Suprapubic skin (tissue), 4 donors: ENCODE results near the gene PROX1. TPM values are rescaled to one million over a fixed set of nuclear protein-coding genes. Genes with fewer than 3 reads are reported as not detected.

Source experiments
- DNase-seq, 2 donors: peaks; one replicate each; pipeline ENCODE4 v3.0.0-alpha.2; 2019; ENCODE audit warnings: low spot score in 2 of 2
- H3K27ac ChIP-seq: fragments of 200-600 bp; sonication (generic); one replicate; pipeline ENCODE4 v1.5.1; 2019
- H3K27me3 ChIP-seq: fragments of 200-600 bp; sonication (generic); one replicate; pipeline ENCODE4 v1.5.1; 2019
- H3K36me3 ChIP-seq: fragments of 200-600 bp; sonication (generic); one replicate; pipeline ENCODE4 v1.5.1; 2019
- H3K4me1 ChIP-seq: fragments of 200-600 bp; sonication (generic); one replicate; pipeline ENCODE4 v1.5.1; 2019
- H3K4me3 ChIP-seq: fragments of 200-600 bp; sonication (generic); one replicate; pipeline ENCODE4 v1.5.1; 2019; ENCODE audit warnings: mild to moderate bottlenecking
- H3K9me3 ChIP-seq: fragments of 200-600 bp; sonication (generic); one replicate; pipeline ENCODE4 v1.5.1; 2019
- CTCF ChIP-seq, 2 donors: fragments of 200-600 bp in 1 of 2; fragments of 450-650 bp in 1 of 2; sonication (generic) in 1 of 2; IDR thresholded peaks; one replicate each; pipeline ENCODE4 v1.5.1; 2016 to 2019; ENCODE audit warnings: antibody characterized with exemption in 2 of 2, mild to moderate bottlenecking in 1 of 2, moderate library complexity in 1 of 2
- EP300 ChIP-seq: sonication (generic); formaldehyde crosslinking; IDR thresholded peaks from one replicate; pipeline ENCODE4 v1.6.1; 2017; ENCODE audit warnings: antibody characterized with exemption
- POLR2A ChIP-seq, 2 donors: fragments of 450-650 bp; IDR thresholded peaks; one replicate each; pipeline ENCODE4 v1.6.1; 2017; ENCODE audit warnings: antibody characterized with exemption in 2 of 2, mild to moderate bottlenecking in 2 of 2, moderate library complexity in 2 of 2
- POLR2AphosphoS5 ChIP-seq, 3 donors: sonication (generic); formaldehyde crosslinking; IDR thresholded peaks; one replicate each; pipeline ENCODE4 v1.6.1; 2017; ENCODE audit warnings: antibody characterized with exemption in 3 of 3
- WGBS: methylation state at CpG from one replicate; pipeline ENCODE4 v1.1.5; 2018; 5-methylcytosine and 5-hydroxymethylcytosine counted together
- total RNA-seq, 4 donors: library from RNA; depleted of rRNA; stranded (reverse); fragments of >200 nt; gene quantifications; one replicate each; pipeline ENCODE4 v1.1.0, GENCODE V29; 2016

PROX1 gene
- total RNA-seq, 4 donors from 2014 or later: 0.68 to 1.9 (median 1.3) TPM

GRCh38 chr1:214071469-214071868 is 83.7 kb downstream of the PROX1 start:
- no peak for DNase-seq
- no peak for TF ChIP-seq EP300
- no peak for TF ChIP-seq POLR2A (IDR thresholded peaks at IDR 0.05)
- no peak for TF ChIP-seq CTCF (IDR thresholded peaks at IDR 0.05)
- no peak for TF ChIP-seq POLR2AphosphoS5 (IDR thresholded peaks at IDR 0.05)
- no peak overlapping the region for H3K4me3 ChIP-seq
- WGBS: 83% methylated on average over 1 of the region's 1 CpG
- no peaks in the 10 kb centered on the region for H3K27me3 ChIP-seq
- H3K36me3 ChIP-seq: no peaks in the 10 kb centered on the region
- no peaks in the 10 kb centered on the region for H3K9me3 ChIP-seq
- H3K27ac ChIP-seq: no peak overlapping the region
- no peaks in the 10 kb centered on the region for H3K4me1 ChIP-seq

DNA sequence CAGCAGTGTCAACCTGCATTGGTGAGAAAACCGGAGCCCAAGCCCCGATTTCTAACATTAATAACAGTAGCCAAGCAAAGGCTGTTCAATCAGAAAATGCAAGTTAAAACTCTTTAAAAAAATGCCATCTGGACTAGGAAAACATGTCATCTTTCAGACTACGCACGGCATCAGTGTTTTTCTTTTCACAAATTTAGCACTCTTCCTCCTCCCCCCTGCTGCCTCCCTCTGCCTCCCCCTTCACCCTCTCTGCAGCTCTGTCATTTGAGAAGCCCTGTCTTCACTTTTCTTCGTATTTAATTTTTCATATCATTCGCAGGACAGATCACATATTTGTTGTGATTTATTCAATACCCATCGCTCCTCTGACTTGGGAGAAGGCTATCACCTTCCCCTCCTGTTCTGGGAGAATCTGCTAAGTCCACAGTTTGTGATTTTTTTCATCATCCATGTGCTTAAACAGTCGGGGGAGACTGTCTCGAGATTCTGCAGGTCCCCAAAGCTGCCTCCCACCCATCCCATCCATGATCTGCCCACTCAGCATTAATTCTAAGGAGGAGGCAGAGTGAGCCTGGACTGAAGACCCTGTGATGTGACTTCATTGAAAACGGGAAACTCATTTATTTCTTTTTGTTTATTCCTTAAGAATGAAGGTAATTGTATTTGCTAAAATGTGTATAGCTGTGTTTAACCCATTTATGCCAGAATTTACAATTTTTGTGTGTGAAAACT is 84.8 kb downstream of the PROX1 start:
- DNase-seq: no peak
- TF ChIP-seq CTCF (IDR thresholded peaks at IDR 0.05) (no peak), POLR2A (IDR thresholded peaks at IDR 0.05) (no peak), POLR2AphosphoS5 (IDR thresholded peaks at IDR 0.05) (no peak), EP300 (no peak)
- 59% methylated on average over 10 of the region's 10 CpGs for WGBS
- no peak overlapping the region for H3K4me3 ChIP-seq
- H3K27me3 ChIP-seq: no peaks in the 10 kb centered on the region
- H3K4me1 ChIP-seq: no peaks in the 10 kb centered on the region
- H3K36me3 ChIP-seq: no peaks in the 10 kb centered on the region
- no peak overlapping the region for H3K27ac ChIP-seq
- H3K9me3 ChIP-seq: no peaks in the 10 kb centered on the region

DNA sequence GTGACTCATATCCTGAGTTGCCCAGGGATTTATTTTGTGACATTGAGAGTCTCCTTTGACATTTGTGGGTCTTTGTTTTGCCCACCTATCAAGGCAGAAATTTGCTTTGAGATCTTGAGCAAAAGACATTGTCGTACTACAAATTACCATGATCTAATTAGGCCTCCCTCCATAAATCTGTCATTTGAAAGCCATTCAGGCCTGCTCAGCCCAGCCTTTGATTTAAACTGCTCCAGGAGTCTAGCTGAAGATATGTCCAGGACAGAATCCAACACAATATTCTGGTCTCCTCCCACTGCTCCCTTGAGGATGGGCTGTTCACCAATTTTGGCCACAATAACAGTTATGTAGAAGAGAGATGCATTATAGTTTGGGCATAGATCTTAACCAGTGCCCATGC is 86.7 kb downstream of the PROX1 start:
- H3K27ac ChIP-seq: no peak overlapping the region

GRCh38 chr1:214075305-214075998 is 87.7 kb downstream of the PROX1 start:
- H3K9me3 ChIP-seq: no peaks in the 10 kb centered on the region
- H3K36me3 ChIP-seq: no peaks in the 10 kb centered on the region
- no peaks in the 10 kb centered on the region for H3K27me3 ChIP-seq
- no peak overlapping the region for H3K4me3 ChIP-seq
- no peaks in the 10 kb centered on the region for H3K4me1 ChIP-seq
- DNase-seq: no peak
- 58% methylated on average over 5 of the region's 5 CpGs for WGBS
- H3K27ac ChIP-seq: no peak overlapping the region
- no peak for TF ChIP-seq CTCF (IDR thresholded peaks at IDR 0.05)
- no peak for TF ChIP-seq POLR2A (IDR thresholded peaks at IDR 0.05)
- TF ChIP-seq EP300: no peak
- TF ChIP-seq POLR2AphosphoS5 (IDR thresholded peaks at IDR 0.05): no peak

More for the DNA sequence above, 86.7 kb downstream of the PROX1 start:
- WGBS: 43% methylated on average over 1 of the region's 1 CpG
- no peak for DNase-seq
- no peaks in the 10 kb centered on the region for H3K9me3 ChIP-seq
- H3K4me1 ChIP-seq: no peaks in the 10 kb centered on the region
- H3K4me3 ChIP-seq: no peak overlapping the region
- TF ChIP-seq EP300: no peak
- no peaks in the 10 kb centered on the region for H3K27me3 ChIP-seq
- no peaks in the 10 kb centered on the region for H3K36me3 ChIP-seq

GRCh38 chr1:214075999-214076707 is 88.4 kb downstream of the PROX1 start:
- Histone ChIP-seq H3K4me3 (no peak overlapping the region), H3K4me1 (no peaks in the 10 kb centered on the region), H3K36me3 (no peaks in the 10 kb centered on the region), H3K9me3 (no peaks in the 10 kb centered on the region), H3K27me3 (no peaks in the 10 kb centered on the region), H3K27ac (no peak overlapping the region)
- TF ChIP-seq EP300 (no peak), POLR2AphosphoS5 (IDR thresholded peaks at IDR 0.05) (no peak), CTCF (IDR thresholded peaks at IDR 0.05) (no peak), POLR2A (IDR thresholded peaks at IDR 0.05) (no peak)
- WGBS: 65% methylated on average over 16 of the region's 16 CpGs
- no peak for DNase-seq
